Naive thymus-derived CD8-positive, alpha-beta T cell (primary cell): ENCODE measurements around the gene SLC25A22. TPM values are rescaled to one million over a fixed set of nuclear protein-coding genes. Genes with fewer than 3 reads are reported as not detected.

Source experiments
- ATAC-seq, 2 donors: fragments of 150-1000 bp; cut with Tn5 transposase in 1 of 2; sonication (Bioruptor Pico), chemical (Tn5 transposase) in 1 of 2; 1 replicate in 1 of 2; 2 replicates in 1 of 2; pipeline ENCODE4 v1.10.0; 2021; ENCODE audit warnings: mild to moderate bottlenecking in 2 of 2, moderate library complexity in 2 of 2
- POLR2A ChIA-PET: fragments of 350-600 bp; sonication (Branson Sonifier 250); formaldehyde crosslinking; loops from one replicate; lab custom pipeline; 2021; ENCODE audit warnings: antibody characterized with exemption; lab: Charles Lee
- DNase-seq, 10 donors: peaks; one replicate each; pipeline versions ENCODE4 v3.0.0 to v3.0.0-alpha.2; 2020 to 2022
- H3K27ac Mint-ChIP-seq, 10 donors: one replicate each; pipeline ENCODE4 v1.8.0; 2020 to 2022; ENCODE audit warnings: mild to moderate bottlenecking in 10 of 10, mixed read lengths in 10 of 10, moderate library complexity in 4 of 10, inconsistent platforms in 1 of 10
- H3K27me3 Mint-ChIP-seq, 5 donors: one replicate each; pipeline ENCODE4 v1.8.0; 2021 to 2022; ENCODE audit warnings: mixed read lengths in 5 of 5
- H3K36me3 Mint-ChIP-seq, 3 donors: one replicate each; pipeline ENCODE4 v1.8.0; 2020 to 2022; ENCODE audit warnings: mixed read lengths in 3 of 3, mild to moderate bottlenecking in 2 of 3, inconsistent platforms in 1 of 3
- H3K4me1 Mint-ChIP-seq, 4 donors: one replicate each; pipeline ENCODE4 v1.8.0; 2021 to 2022; ENCODE audit warnings: mixed read lengths in 4 of 4
- H3K4me3 Mint-ChIP-seq, 10 donors: one replicate each; pipeline ENCODE4 v1.8.0; 2020 to 2022; ENCODE audit warnings: mild to moderate bottlenecking in 10 of 10, mixed read lengths in 10 of 10, moderate library complexity in 6 of 10, inconsistent platforms in 1 of 10
- H3K9me3 Mint-ChIP-seq, 9 donors: one replicate each; pipeline ENCODE4 v1.8.0; 2020 to 2022; ENCODE audit warnings: mixed read lengths in 9 of 9, mild to moderate bottlenecking in 3 of 9, inconsistent platforms in 1 of 9, moderate library complexity in 1 of 9
- polyA plus RNA-seq, 3 donors: library from polyadenylated mRNA; unstranded; fragments of 300-500 nt; fragmentation: Illumina TruSeq; gene quantifications; one replicate each; pipeline ENCODE4 v1.2.3, GENCODE V29; 2021
- total RNA-seq, 8 experiments: library from RNA in 2 of 8; stranded (reverse) in 2 of 8; gene quantifications; one replicate each; pipeline ENCODE4 v1.2.3 and lab custom pipeline; 2021 to 2026

Gene SLC25A22
- total and polyA plus RNA-seq, 5 experiments from 2014 or later, result 6.4 to 19.2 (median 16.4) TPM

DNA sequence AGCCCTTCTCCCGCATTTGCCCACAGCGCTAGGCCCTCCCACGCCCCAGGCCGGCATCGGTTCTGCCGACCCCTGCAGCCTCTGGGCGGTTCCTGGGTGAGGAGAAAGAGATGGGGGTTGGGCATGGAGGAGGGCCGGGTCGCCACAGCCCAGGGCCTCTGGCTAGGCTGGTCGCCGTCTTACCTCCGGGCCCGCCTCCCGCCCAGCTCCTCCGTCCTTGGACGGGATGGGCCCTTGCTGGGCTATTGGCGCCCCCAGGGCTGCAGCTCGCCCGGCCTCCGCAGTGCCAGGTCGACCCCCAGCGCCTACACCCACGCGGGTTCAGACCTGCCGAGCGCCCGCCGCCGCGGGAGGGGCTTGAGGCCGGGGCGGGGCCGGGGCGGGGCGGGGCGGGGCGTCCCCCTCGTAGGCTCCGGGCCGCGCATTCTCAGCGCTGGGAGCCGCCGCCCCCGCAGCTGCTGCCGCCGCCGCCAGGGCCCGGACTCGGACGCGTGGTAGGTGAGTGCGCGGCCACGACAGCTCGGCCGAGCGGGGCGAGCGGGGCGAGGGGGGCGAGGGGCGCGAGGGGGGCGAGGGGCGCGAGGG is 34.5 kb upstream of the SLC25A22 start, which contains the start of gene CD151:
TSS of gene CD151 (plus strand) at position 424 of the 585 bp plus-strand sequence. CDS start 3,118 bp downstream, outside the sequence.
- peaks cover 6 to 47% (median 40%) of the 10 kb centered on the region in 4 donors for H3K4me1 Mint-ChIP-seq

DNA sequence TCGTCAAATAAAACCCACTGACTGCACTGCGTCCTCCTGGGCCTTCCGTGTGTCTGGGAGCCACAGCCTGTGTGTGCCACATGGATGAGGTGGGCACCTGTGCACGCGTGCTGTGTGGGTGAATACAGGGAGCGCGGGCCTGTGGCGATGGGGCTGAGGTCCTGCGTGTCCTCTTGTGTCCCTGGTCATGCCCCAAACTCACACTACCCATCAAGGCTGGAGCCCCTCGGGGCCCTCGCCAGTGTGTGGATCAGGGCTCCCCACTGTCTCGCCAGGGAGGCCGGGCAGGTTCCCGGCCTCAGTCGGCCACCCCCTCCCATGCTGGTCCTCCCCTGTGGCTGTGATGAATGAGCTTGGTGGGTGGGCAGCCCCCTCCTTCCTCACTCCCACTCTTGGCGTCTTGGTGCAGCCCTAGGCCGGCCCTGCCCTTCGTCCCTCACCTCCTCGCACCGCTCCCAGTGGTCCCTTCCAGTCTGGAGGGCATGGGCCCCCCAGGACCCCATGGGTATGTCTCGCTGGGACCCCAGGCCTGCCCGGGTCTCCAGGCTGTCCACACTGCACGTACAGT is 34.0 kb upstream of the SLC25A22 start:
- peak overlapping the region in 2 of 10 donors; percentile 24 to 25 for H3K27ac Mint-ChIP-seq
- no peak for DNase-seq
- POLR2A ChIA-PET, result interaction anchor here (0.8 to 12.0 kb wide), 5 partner anchors 10 to 42 kb away, joined by 3 to 127 read pairs (median 6); partner anchors contain the start of genes CEND1, PIDD1, PNPLA2 and POLR2L
- H3K4me3 Mint-ChIP-seq, result peak overlapping the region; percentile 18 to 83 (median 61)
- H3K27me3 Mint-ChIP-seq, result peaks cover 0 to 26% (median 14%) of the 10 kb centered on the region in 5 donors
- H3K9me3 Mint-ChIP-seq, result no peaks in the 10 kb centered on the region
- ATAC-seq, result no peak
- H3K4me1 Mint-ChIP-seq, result peaks cover 8 to 50% (median 42%) of the 10 kb centered on the region in 4 donors
- H3K36me3 Mint-ChIP-seq, result no peaks in the 10 kb centered on the region

More for the DNA sequence above, 34.5 kb upstream of the SLC25A22 start, which contains the start of gene CD151:
- ATAC-seq (peak; percentile 56 to 60), DNase-seq (peak in 2 of 10 donors; percentile 61 to 62)
- H3K36me3 Mint-ChIP-seq, result no peaks in the 10 kb centered on the region
- H3K27me3 Mint-ChIP-seq, result peaks cover 0 to 25% (median 12%) of the 10 kb centered on the region in 5 donors
- H3K4me3 Mint-ChIP-seq, result peak within 1 kb of the TSS; percentile 60 to 83 (median 72)
- POLR2A ChIA-PET, result interaction anchor here (1.0 to 12.0 kb wide), 4 partner anchors 10 to 42 kb away, joined by 3 to 127 read pairs (median 28); partner anchors contain the start of genes CEND1, PNPLA2, POLR2L and RPLP2
- peak within 1 kb of the TSS in 3 of 10 donors; percentile 21 to 25 (median 24) for H3K27ac Mint-ChIP-seq
- no peaks in the 10 kb centered on the region for H3K9me3 Mint-ChIP-seq

GRCh38 chr11:831118-831864 is 33.2 kb upstream of the SLC25A22 start:
- Mint-ChIP-seq H3K27ac (peak overlapping the region in 2 of 10 donors; percentile 22 to 34), H3K4me3 (peak overlapping the region in 9 of 10 donors; percentile 18 to 83 (median 62)), H3K9me3 (no peaks in the 10 kb centered on the region), H3K4me1 (peaks cover 8 to 50% (median 46%) of the 10 kb centered on the region in 4 donors), H3K27me3 (peaks cover 0 to 30% (median 14%) of the 10 kb centered on the region in 5 donors), H3K36me3 (no peaks in the 10 kb centered on the region)
- POLR2A ChIA-PET, result interaction anchor here (0.8 to 12.0 kb wide), 5 partner anchors 11 to 26 kb away, joined by 3 to 127 read pairs (median 6); partner anchors contain the start of genes PIDD1, PNPLA2, POLR2L and RPLP2
- ATAC-seq, result no peak
- DNase-seq, result no peak

GRCh38 chr11:830295-831117 is 32.4 kb upstream of the SLC25A22 start:
- H3K27ac Mint-ChIP-seq, result no peak overlapping the region
- H3K36me3 Mint-ChIP-seq, result peaks cover 0 to 1% (median 0%) of the 10 kb centered on the region in 3 donors
- H3K27me3 Mint-ChIP-seq, result peaks cover 0 to 30% (median 14%) of the 10 kb centered on the region in 5 donors
- DNase-seq (peak in 9 of 10 donors; percentile 44 to 77 (median 59)), ATAC-seq (peak; percentile 54 to 63)
- no peaks in the 10 kb centered on the region for H3K9me3 Mint-ChIP-seq
- POLR2A ChIA-PET, result interaction anchor here (1.1 to 12.0 kb wide), 4 partner anchors 10 to 28 kb away, joined by 3 to 127 read pairs (median 27); partner anchors contain the start of genes PNPLA2, POLR2L and TSPAN4
- H3K4me1 Mint-ChIP-seq, result peaks cover 8 to 50% (median 47%) of the 10 kb centered on the region in 4 donors
- peak overlapping the region; percentile 28 to 77 (median 64) for H3K4me3 Mint-ChIP-seq

- DNase-seq, result no peak
- peaks cover 0 to 37% (median 14%) of the 10 kb centered on the region in 5 donors for H3K27me3 Mint-ChIP-seq
- POLR2A ChIA-PET, result interaction anchor here (1.1 to 12.0 kb wide), 4 partner anchors 9 to 28 kb away, joined by 3 to 127 read pairs (median 27); partner anchors contain the start of genes PNPLA2, POLR2L and TSPAN4
- peak overlapping the region; percentile 28 to 77 (median 64) for H3K4me3 Mint-ChIP-seq
- ATAC-seq, result peak; percentile 8 to 17
- peaks cover 8 to 50% (median 47%) of the 10 kb centered on the region in 4 donors for H3K4me1 Mint-ChIP-seq
- H3K36me3 Mint-ChIP-seq, result peaks cover 0 to 8% (median 5%) of the 10 kb centered on the region in 3 donors
- no peak overlapping the region for H3K27ac Mint-ChIP-seq
- H3K9me3 Mint-ChIP-seq, result no peaks in the 10 kb centered on the region
Measured at GRCh38 chr11:829847-830294, 31.8 kb upstream of the SLC25A22 start.

- no peak for ATAC-seq
- peaks cover 8 to 50% (median 43%) of the 10 kb centered on the region in 4 donors for H3K4me1 Mint-ChIP-seq
- no peak for DNase-seq
- peak overlapping the region in 1 of 10 donors; percentile 63 for H3K27ac Mint-ChIP-seq
- peaks cover 0 to 10% (median 8%) of the 10 kb centered on the region in 3 donors for H3K36me3 Mint-ChIP-seq
- H3K27me3 Mint-ChIP-seq, result peaks cover 0 to 38% (median 14%) of the 10 kb centered on the region in 5 donors
- POLR2A ChIA-PET, result interaction anchor here (0.7 to 12.0 kb wide), 5 partner anchors 9 to 35 kb away, joined by 3 to 127 read pairs (median 7); partner anchors contain the start of genes PNPLA2, POLR2L and TSPAN4
- no peaks in the 10 kb centered on the region for H3K9me3 Mint-ChIP-seq
- H3K4me3 Mint-ChIP-seq, result peak overlapping the region in 8 of 10 donors; percentile 6 to 77 (median 62)
Measured at GRCh38 chr11:829176-829846, 31.2 kb upstream of the SLC25A22 start.

GRCh38 chr11:828506-829175 is 30.6 kb upstream of the SLC25A22 start:
- POLR2A ChIA-PET, result interaction anchor here (0.7 to 12.0 kb wide), 4 partner anchors 8 to 34 kb away, joined by 3 to 127 read pairs (median 29); partner anchors contain the start of genes PNPLA2, POLR2L and TSPAN4
- Mint-ChIP-seq H3K27ac (peak overlapping the region in 1 of 10 donors; percentile 63), H3K36me3 (peaks cover 0 to 16% (median 8%) of the 10 kb centered on the region in 3 donors), H3K4me3 (peak overlapping the region in 9 of 10 donors; percentile 33 to 86 (median 67)), H3K4me1 (peaks cover 6 to 50% (median 36%) of the 10 kb centered on the region in 4 donors), H3K27me3 (peaks cover 0 to 38% (median 14%) of the 10 kb centered on the region in 5 donors), H3K9me3 (no peaks in the 10 kb centered on the region)
- DNase-seq (no peak), ATAC-seq (no peak)

GRCh38 chr11:827897-828192 is 29.8 kb upstream of the SLC25A22 start, which contains the start of gene CRACR2B:
Gene CRACR2B, plus strand, starts transcription at chr11:827919. Its CDS starts 689 bp downstream, at chr11:828608.
- peak within 1 kb of the TSS; percentile 64 to 86 (median 76) for H3K4me3 Mint-ChIP-seq
- H3K27me3 Mint-ChIP-seq, result peaks cover 0 to 40% (median 14%) of the 10 kb centered on the region in 5 donors
- ATAC-seq (no peak), DNase-seq (no peak)
- H3K36me3 Mint-ChIP-seq, result peaks cover 0 to 23% (median 8%) of the 10 kb centered on the region in 3 donors
- peaks cover 6 to 50% (median 36%) of the 10 kb centered on the region in 4 donors for H3K4me1 Mint-ChIP-seq
- POLR2A ChIA-PET, result interaction anchor here (6.2 to 12.0 kb wide), 2 partner anchors 7 to 14 kb away, joined by 51 to 127 read pairs; partner anchors contain the start of genes PNPLA2, POLR2L and TSPAN4
- H3K9me3 Mint-ChIP-seq, result no peaks in the 10 kb centered on the region
- H3K27ac Mint-ChIP-seq, result peak within 1 kb of the TSS in 2 of 10 donors; percentile 27 to 74

GRCh38 chr11:827146-827896 is 29.2 kb upstream of the SLC25A22 start:
- Mint-ChIP-seq H3K4me1 (peaks cover 6 to 52% (median 36%) of the 10 kb centered on the region in 4 donors), H3K27ac (peak overlapping the region in 1 of 10 donors; percentile 74), H3K36me3 (peaks cover 0 to 28% (median 11%) of the 10 kb centered on the region in 3 donors), H3K4me3 (peak overlapping the region; percentile 20 to 86 (median 69)), H3K27me3 (peaks cover 0 to 40% (median 14%) of the 10 kb centered on the region in 5 donors), H3K9me3 (no peaks in the 10 kb centered on the region)
- DNase-seq (no peak), ATAC-seq (peak; percentile 4 to 15)
- POLR2A ChIA-PET, result interaction anchor here (6.2 to 12.0 kb wide), 2 partner anchors 7 to 15 kb away, joined by 51 to 127 read pairs; partner anchors contain the start of genes PNPLA2, POLR2L and TSPAN4
